ENCODE data around the gene TMEM51. TPM values are rescaled to one million over a fixed set of nuclear protein-coding genes. Genes with fewer than 3 reads are reported as not detected.

TMEM51 gene
- total RNA-seq, 4 donors from 2014 or later: 6.4 to 12.2 (median 10.6) TPM

DNA sequence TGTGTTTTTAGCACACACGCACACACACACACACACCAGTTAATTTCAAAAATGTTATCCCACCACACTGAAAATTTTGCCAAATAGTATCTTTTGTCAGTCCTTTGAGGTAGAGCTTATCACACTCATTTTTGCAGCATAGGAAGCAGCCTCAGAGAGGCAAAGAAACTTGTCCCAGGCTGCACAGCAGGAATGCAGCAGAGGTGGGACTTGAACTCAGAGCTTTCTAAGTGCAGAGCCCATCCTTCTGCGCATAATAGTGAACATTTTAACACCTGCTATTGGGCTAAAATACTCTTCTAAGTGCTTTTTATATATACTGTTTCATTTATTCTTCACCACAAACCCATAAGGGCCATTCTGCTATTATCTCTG, 108.4 kb downstream of the TMEM51 start:
- H3K27me3 ChIP-seq: peaks cover 4% of the 10 kb centered on the region
- no peak for DNase-seq (ENCODE audit: low spot score in 2 of 2)
- H3K27ac ChIP-seq: no peak overlapping the region
- H3K9me3 ChIP-seq: no peaks in the 10 kb centered on the region
- H3K36me3 ChIP-seq: no peaks in the 10 kb centered on the region
- peaks cover 9% of the 10 kb centered on the region for H3K4me1 ChIP-seq
- 100% methylated on average over 2 of the region's 2 CpGs for WGBS
- TF ChIP-seq POLR2A (IDR thresholded peaks at IDR 0.05) (no peak), POLR2AphosphoS5 (IDR thresholded peaks at IDR 0.05) (no peak), EP300 (IDR thresholded peaks at IDR 0.05) (no peak)
- TF ChIP-seq, protein P1, sequence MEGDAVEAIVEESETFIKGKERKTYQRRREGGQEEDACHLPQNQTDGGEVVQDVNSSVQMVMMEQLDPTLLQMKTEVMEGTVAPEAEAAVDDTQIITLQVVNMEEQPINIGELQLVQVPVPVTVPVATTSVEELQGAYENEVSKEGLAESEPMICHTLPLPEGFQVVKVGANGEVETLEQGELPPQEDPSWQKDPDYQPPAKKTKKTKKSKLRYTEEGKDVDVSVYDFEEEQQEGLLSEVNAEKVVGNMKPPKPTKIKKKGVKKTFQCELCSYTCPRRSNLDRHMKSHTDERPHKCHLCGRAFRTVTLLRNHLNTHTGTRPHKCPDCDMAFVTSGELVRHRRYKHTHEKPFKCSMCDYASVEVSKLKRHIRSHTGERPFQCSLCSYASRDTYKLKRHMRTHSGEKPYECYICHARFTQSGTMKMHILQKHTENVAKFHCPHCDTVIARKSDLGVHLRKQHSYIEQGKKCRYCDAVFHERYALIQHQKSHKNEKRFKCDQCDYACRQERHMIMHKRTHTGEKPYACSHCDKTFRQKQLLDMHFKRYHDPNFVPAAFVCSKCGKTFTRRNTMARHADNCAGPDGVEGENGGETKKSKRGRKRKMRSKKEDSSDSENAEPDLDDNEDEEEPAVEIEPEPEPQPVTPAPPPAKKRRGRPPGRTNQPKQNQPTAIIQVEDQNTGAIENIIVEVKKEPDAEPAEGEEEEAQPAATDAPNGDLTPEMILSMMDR (IDR thresholded peaks at IDR 0.05): no peak
- H3K4me3 ChIP-seq: no peak overlapping the region

DNA sequence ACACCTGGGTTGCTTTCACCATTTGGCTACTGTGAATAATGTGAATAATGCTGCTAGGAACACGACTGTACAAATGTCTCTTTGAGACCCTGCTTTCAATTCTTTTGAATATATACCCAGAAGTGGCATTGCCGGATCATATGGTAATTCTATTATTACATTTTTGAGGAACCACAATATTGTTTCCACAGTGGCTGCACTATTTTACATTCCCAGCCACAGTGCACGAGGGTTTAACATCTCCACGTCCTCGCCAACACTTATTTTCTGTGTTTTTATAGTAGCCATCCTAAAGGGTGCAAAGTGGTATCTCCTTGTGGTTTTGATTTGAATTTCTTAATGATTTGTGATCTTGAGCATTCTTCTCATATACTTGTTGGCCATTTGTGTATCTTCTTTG, 109.2 kb downstream of the TMEM51 start:
- DNase-seq (ENCODE audit: low spot score in 2 of 2): peak in 1 of 2 donors; percentile 3
- Histone ChIP-seq H3K27ac (no peak overlapping the region), H3K4me3 (no peak overlapping the region), H3K4me1 (peaks cover 9% of the 10 kb centered on the region), H3K9me3 (no peaks in the 10 kb centered on the region), H3K27me3 (no peaks in the 10 kb centered on the region), H3K36me3 (no peaks in the 10 kb centered on the region)
- WGBS: 79% methylated on average over 5 of the region's 5 CpGs
- TF ChIP-seq POLR2AphosphoS5 (IDR thresholded peaks at IDR 0.05): no peak
- no peak for TF ChIP-seq EP300 (IDR thresholded peaks at IDR 0.05)
- no peak for TF ChIP-seq POLR2A (IDR thresholded peaks at IDR 0.05)
- TF ChIP-seq, protein P1 (IDR thresholded peaks at IDR 0.05): no peak

DNA sequence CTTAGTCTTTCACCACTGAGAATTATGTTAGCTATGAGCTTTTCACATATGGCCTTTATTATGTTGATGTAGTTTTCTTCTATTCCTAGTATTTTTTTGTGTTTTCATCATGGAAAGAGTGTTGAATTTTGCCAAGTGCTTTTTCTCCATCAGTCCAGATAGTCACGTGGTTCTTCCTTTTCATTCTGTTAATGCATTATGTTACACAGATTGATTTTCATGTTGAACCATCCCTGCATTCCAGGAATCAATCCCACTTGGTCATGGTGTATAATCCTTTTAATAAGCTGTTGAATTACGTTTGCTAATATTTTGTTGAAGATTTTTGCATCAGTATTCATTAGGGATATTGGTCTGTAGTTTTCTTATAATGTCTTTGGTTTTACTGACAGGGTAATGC, 111.2 kb downstream of the TMEM51 start:
- no peak overlapping the region for H3K4me3 ChIP-seq
- H3K4me1 ChIP-seq: peaks cover 9% of the 10 kb centered on the region
- WGBS: 74% methylated on average over 2 of the region's 2 CpGs
- no peak overlapping the region for H3K27ac ChIP-seq
- TF ChIP-seq POLR2AphosphoS5 (IDR thresholded peaks at IDR 0.05) (no peak), EP300 (IDR thresholded peaks at IDR 0.05) (no peak), POLR2A (IDR thresholded peaks at IDR 0.05) (no peak)
- TF ChIP-seq, protein P1 (IDR thresholded peaks at IDR 0.05): no peak
- H3K27me3 ChIP-seq: no peaks in the 10 kb centered on the region
- H3K9me3 ChIP-seq: no peaks in the 10 kb centered on the region
- DNase-seq (ENCODE audit: low spot score in 2 of 2): no peak
- no peaks in the 10 kb centered on the region for H3K36me3 ChIP-seq

Other genes starting within 250 kb of the TMEM51 start
- gene FHAD1, start 93.5 kb downstream of the TMEM51 start, total RNA-seq: 1 to 10 TPM in 1 of 4 donors, not detected in 3; 1.6 TPM